Neural progenitor cell (in vitro differentiated cells): ENCODE results near the gene SIL1.

Source experiments
- EZH2 ChIP-seq: fragments of 200-600 bp; sonication (generic); IDR thresholded peaks from 2 replicates; pipeline ENCODE4 v1.6.1; 2017; ENCODE audit warnings: antibody characterized with exemption, mild to moderate bottlenecking, moderate library complexity
- TF ChIP-seq, protein P1 (sequence below): fragments of 200-600 bp; sonication (generic); IDR thresholded peaks from 2 replicates; pipeline ENCODE4 v1.5.1; 2017; ENCODE audit warnings: antibody characterized with exemption, mild to moderate bottlenecking

DNA sequence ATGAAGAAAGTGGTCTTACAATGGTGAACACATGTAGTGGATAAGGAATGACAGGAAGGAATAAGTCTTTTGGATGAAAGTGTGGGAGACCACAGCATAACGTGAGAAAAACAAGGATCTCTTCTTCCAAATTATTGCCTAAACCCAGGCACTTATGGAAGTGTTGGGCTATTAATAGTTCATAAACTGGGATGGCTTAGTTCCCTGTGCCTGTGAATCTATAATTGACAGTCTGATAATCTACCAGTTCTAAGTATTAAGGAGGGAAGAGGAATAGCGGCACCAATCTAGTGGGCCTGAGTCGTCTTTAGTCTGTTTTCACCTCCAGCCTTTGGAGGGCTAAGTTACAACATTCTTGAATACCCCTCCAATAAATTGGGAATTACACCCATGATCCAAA lies 283.8 kb downstream of the SIL1 start:
- TF ChIP-seq, protein P1, sequence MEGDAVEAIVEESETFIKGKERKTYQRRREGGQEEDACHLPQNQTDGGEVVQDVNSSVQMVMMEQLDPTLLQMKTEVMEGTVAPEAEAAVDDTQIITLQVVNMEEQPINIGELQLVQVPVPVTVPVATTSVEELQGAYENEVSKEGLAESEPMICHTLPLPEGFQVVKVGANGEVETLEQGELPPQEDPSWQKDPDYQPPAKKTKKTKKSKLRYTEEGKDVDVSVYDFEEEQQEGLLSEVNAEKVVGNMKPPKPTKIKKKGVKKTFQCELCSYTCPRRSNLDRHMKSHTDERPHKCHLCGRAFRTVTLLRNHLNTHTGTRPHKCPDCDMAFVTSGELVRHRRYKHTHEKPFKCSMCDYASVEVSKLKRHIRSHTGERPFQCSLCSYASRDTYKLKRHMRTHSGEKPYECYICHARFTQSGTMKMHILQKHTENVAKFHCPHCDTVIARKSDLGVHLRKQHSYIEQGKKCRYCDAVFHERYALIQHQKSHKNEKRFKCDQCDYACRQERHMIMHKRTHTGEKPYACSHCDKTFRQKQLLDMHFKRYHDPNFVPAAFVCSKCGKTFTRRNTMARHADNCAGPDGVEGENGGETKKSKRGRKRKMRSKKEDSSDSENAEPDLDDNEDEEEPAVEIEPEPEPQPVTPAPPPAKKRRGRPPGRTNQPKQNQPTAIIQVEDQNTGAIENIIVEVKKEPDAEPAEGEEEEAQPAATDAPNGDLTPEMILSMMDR, result no peak
- no peak for TF ChIP-seq EZH2
